ENCODE measurements around the gene MSI2. TPM values are rescaled to one million over a fixed set of nuclear protein-coding genes. Genes with fewer than 3 reads are reported as not detected.

Gene MSI2
- total RNA-seq, 1 donor from 2014 or later, result 33.8 TPM

- Histone ChIP-seq H3K4me3 (ENCODE audit: low read depth, low read length) (no peak overlapping the region), H3K36me3 (ENCODE audit: control insufficient read depth, insufficient read depth, low read length) (no peaks in the 10 kb centered on the region), H3K27me3 (ENCODE audit: control insufficient read depth, insufficient read depth, low read length) (no peaks in the 10 kb centered on the region)
- DNase-seq (ENCODE audit: low read depth), result no peak
- no peak for TF ChIP-seq CTCF (IDR thresholded peaks at IDR 0.05; ENCODE audit: insufficient read depth, low read length, poor library complexity, severe bottlenecking)
Observed at GRCh38 chr17:57226793-57227192, 29.5 kb upstream of the MSI2 start.

- TF ChIP-seq CTCF (IDR thresholded peaks at IDR 0.05; ENCODE audit: insufficient read depth, low read length, poor library complexity, severe bottlenecking), result no peak
- Histone ChIP-seq H3K4me3 (ENCODE audit: low read depth, low read length) (no peak overlapping the region), H3K36me3 (ENCODE audit: control insufficient read depth, insufficient read depth, low read length) (no peaks in the 10 kb centered on the region), H3K27me3 (ENCODE audit: control insufficient read depth, insufficient read depth, low read length) (no peaks in the 10 kb centered on the region)
- DNase-seq (ENCODE audit: low read depth), result no peak
Observed at GRCh38 chr17:57228911-57229310, 27.4 kb upstream of the MSI2 start.

- DNase-seq (ENCODE audit: low read depth), result no peak
- Histone ChIP-seq H3K27me3 (ENCODE audit: control insufficient read depth, insufficient read depth, low read length) (no peaks in the 10 kb centered on the region), H3K4me3 (ENCODE audit: low read depth, low read length) (no peak overlapping the region), H3K36me3 (ENCODE audit: control insufficient read depth, insufficient read depth, low read length) (no peaks in the 10 kb centered on the region)
- TF ChIP-seq CTCF (IDR thresholded peaks at IDR 0.05; ENCODE audit: insufficient read depth, low read length, poor library complexity, severe bottlenecking), result no peak
Observed at GRCh38 chr17:57234061-57234738, 22.1 kb upstream of the MSI2 start.

GRCh38 chr17:57234739-57235092, 21.6 kb upstream of the MSI2 start:
- no peaks in the 10 kb centered on the region for H3K36me3 ChIP-seq (ENCODE audit: control insufficient read depth, insufficient read depth, low read length)
- H3K27me3 ChIP-seq (ENCODE audit: control insufficient read depth, insufficient read depth, low read length), result no peaks in the 10 kb centered on the region
- no peak for TF ChIP-seq CTCF (IDR thresholded peaks at IDR 0.05; ENCODE audit: insufficient read depth, low read length, poor library complexity, severe bottlenecking)
- no peak overlapping the region for H3K4me3 ChIP-seq (ENCODE audit: low read depth, low read length)
- DNase-seq (ENCODE audit: low read depth), result no peak

- Histone ChIP-seq H3K27me3 (ENCODE audit: control insufficient read depth, insufficient read depth, low read length) (no peaks in the 10 kb centered on the region), H3K4me3 (ENCODE audit: low read depth, low read length) (no peak overlapping the region), H3K36me3 (ENCODE audit: control insufficient read depth, insufficient read depth, low read length) (no peaks in the 10 kb centered on the region)
- TF ChIP-seq CTCF (IDR thresholded peaks at IDR 0.05; ENCODE audit: insufficient read depth, low read length, poor library complexity, severe bottlenecking), result no peak
- no peak for DNase-seq (ENCODE audit: low read depth)
Observed at GRCh38 chr17:57235124-57235523, 21.2 kb upstream of the MSI2 start.

- Histone ChIP-seq H3K36me3 (ENCODE audit: control insufficient read depth, insufficient read depth, low read length) (no peaks in the 10 kb centered on the region), H3K4me3 (ENCODE audit: low read depth, low read length) (no peak overlapping the region), H3K27me3 (ENCODE audit: control insufficient read depth, insufficient read depth, low read length) (no peaks in the 10 kb centered on the region)
- no peak for TF ChIP-seq CTCF (IDR thresholded peaks at IDR 0.05; ENCODE audit: insufficient read depth, low read length, poor library complexity, severe bottlenecking)
- DNase-seq (ENCODE audit: low read depth), result no peak
Observed at GRCh38 chr17:57236686-57237299, 19.5 kb upstream of the MSI2 start.
